ENCODE data around the gene ADORA3. TPM values are rescaled to one million over a fixed set of nuclear protein-coding genes. Genes with fewer than 3 reads are reported as not detected.

The ADORA3 gene
- total and polyA plus RNA-seq, 2 of the 4 experiments (the other 2 are of a cell fraction) = not detected

DNA sequence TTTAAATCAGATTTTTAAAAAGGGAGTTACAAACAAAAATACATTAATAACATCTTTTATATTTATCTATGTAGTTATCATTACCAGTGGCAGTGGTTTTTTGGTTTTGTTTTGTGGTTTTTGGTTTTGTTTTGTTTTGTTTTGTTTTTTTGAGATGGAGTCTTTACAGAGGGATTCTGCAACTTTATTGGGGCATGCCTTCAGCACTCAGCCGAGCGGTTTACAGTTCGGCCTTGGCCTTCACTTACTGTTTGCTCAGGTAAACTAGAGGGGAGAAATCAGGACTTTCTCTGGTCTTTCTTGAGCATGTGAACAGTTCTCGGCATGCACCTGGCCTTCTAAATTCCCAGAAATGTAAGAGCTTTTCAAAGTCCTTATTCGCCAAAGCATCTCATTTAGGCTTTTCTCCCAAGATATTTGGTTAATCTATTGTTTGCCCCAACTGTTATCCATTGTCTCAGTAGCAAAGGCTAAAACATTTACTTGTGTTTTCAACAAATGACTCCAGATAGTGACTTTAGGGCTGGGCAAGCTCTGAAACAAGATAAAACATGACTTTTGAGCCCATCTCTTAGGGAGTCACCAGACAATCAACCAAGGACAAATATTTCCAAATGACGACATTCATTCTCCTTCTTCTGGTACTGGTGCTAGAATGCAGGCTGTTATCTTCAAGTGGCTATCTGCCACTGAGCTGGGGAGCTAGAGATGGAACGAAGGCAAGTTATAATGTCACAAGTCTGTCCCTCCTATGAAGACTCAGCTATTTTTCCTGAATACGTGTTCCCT, 48.4 kb upstream of the ADORA3 start:
- no TSS peak for BruUV-seq (replicated peaks)
- Histone ChIP-seq H4K8ac (ENCODE audit: low read depth in 2 of 2, low read length in 2 of 2) (peak overlapping the region in 1 of 2 experiments; percentile 37; a peak in 2 of 4 replicates), H3K14ac (replicated peaks; ENCODE audit: low read depth, low read length) (peak overlapping the region; percentile 76; the same call in 1 of the 2 replicates), H3K4me3 (ENCODE audit: insufficient read depth, low read depth, low read length) (no peak overlapping the region), H3K18ac (ENCODE audit: low read depth, low read length) (peak overlapping the region; percentile 72; the same call in 1 of the 2 replicates), H2BK20ac (ENCODE audit: low read depth, low read length) (peak overlapping the region; percentile 70), H4K20me1 (ENCODE audit: insufficient read depth, low read length) (no peaks in the 10 kb centered on the region), H2BK120ac (ENCODE audit: low read depth, low read length) (peak overlapping the region; percentile 78; the same call in 1 of the 2 replicates), H3K4ac (ENCODE audit: low read depth, low read length) (peak overlapping the region; percentile 69), H3K27ac (ENCODE audit: insufficient read depth, low read length) (no peak overlapping the region), H3K4me2 (ENCODE audit: low read depth, low read length) (no peak overlapping the region), H3K9me3 (ENCODE audit: control insufficient read depth, insufficient read depth, low read length) (no peaks in the 10 kb centered on the region), H3K4me1 (ENCODE audit: control insufficient read depth, insufficient read depth, low read length) (no peaks in the 10 kb centered on the region; the same call in 1 of the 2 replicates), H3K36me3 (ENCODE audit: control insufficient read depth, insufficient read depth, low read length) (no peaks in the 10 kb centered on the region), H4K91ac (ENCODE audit: insufficient read depth, low read depth, low read length) (peak overlapping the region; percentile 53; the same call in 1 of the 2 replicates), H2AK9ac (replicated peaks; ENCODE audit: low read depth, low read length, poor library complexity) (no peak overlapping the region), H3K56ac (ENCODE audit: extremely low read depth, insufficient read depth, low read length) (no peak overlapping the region), H3K9ac (ENCODE audit: low read depth, low read length) (no peak overlapping the region), H2BK5ac (ENCODE audit: low read depth, low read length, poor library complexity, severe bottlenecking) (no peak overlapping the region), H2AFZ (replicated peaks; ENCODE audit: low read length, poor library complexity) (no peak overlapping the region), H3K27me3 (ENCODE audit: control insufficient read depth, insufficient read depth, low read length) (no peaks in the 10 kb centered on the region), H3K79me1 (ENCODE audit: low read depth in 1 of 2, low read length in 2 of 2) (no peaks in the 10 kb centered on the region), H3K9me1 (ENCODE audit: insufficient read depth, low read length) (peaks cover 6% of the 10 kb centered on the region; the same call in 1 of the 2 replicates), H2AK5ac (ENCODE audit: low read depth, low read length) (0 out of 2 replicates have a peak overlapping the region, but pooled peaks have one; percentile 13), H3K23ac (ENCODE audit: low read depth, low read length) (0 out of 2 replicates have a peak overlapping the region, but pooled peaks have one; percentile 16), H4K5ac (ENCODE audit: low read depth, low read length) (no peak overlapping the region; the same call in 1 of the 2 replicates), H2BK15ac (ENCODE audit: low read depth, low read length) (peak overlapping the region; percentile 15; the same call in 1 of the 3 replicates)
- 89% methylated on average over 5 of the region's 8 CpGs; no CpG with 5 or more reads in 1 of the 2 experiments for WGBS, 2 experiments (ENCODE audit: extremely low coverage in 2 of 2, insufficient read length in 1 of 2)
- ATAC-seq (ENCODE audit: low read depth) (no peak), DNase-seq (no peak)
- in situ Hi-C loops (cut with MboI; ENCODE audit: low sequenced_read_pairs) (no loop called here), intact Hi-C loops (cut with micrococcal nuclease) (loop anchor here (5.0 kb wide), 1 partner anchor 35 kb away; no protein-coding TSS in a partner anchor), dilution Hi-C loops (cut with HindIII; ENCODE audit: low sequenced_read_pairs, unreplicated experiment) (no loop called here)
- TF ChIP-seq MXI1 (IDR thresholded peaks at IDR 0.05; ENCODE audit: borderline replicate concordance, low read depth, low read length) = no peak
- no peak for TF ChIP-seq NFE2L2 (IDR thresholded peaks at IDR 0.05; ENCODE audit: low read depth, low read length)
- TF ChIP-seq RCOR1 (IDR thresholded peaks at IDR 0.05; ENCODE audit: insufficient replicate concordance, low read length) = no peak
- TF ChIP-seq RAD21 (IDR thresholded peaks at IDR 0.05; ENCODE audit: low read length) = no peak
- TF ChIP-seq, protein P1, sequence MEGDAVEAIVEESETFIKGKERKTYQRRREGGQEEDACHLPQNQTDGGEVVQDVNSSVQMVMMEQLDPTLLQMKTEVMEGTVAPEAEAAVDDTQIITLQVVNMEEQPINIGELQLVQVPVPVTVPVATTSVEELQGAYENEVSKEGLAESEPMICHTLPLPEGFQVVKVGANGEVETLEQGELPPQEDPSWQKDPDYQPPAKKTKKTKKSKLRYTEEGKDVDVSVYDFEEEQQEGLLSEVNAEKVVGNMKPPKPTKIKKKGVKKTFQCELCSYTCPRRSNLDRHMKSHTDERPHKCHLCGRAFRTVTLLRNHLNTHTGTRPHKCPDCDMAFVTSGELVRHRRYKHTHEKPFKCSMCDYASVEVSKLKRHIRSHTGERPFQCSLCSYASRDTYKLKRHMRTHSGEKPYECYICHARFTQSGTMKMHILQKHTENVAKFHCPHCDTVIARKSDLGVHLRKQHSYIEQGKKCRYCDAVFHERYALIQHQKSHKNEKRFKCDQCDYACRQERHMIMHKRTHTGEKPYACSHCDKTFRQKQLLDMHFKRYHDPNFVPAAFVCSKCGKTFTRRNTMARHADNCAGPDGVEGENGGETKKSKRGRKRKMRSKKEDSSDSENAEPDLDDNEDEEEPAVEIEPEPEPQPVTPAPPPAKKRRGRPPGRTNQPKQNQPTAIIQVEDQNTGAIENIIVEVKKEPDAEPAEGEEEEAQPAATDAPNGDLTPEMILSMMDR (conservative IDR thresholded peaks at IDR 0.05; ENCODE audit: low read depth, low read length) = no peak
- no peak for TF ChIP-seq FOS (IDR thresholded peaks at IDR 0.05; ENCODE audit: low read depth, low read length)
- TF ChIP-seq, protein P2, sequence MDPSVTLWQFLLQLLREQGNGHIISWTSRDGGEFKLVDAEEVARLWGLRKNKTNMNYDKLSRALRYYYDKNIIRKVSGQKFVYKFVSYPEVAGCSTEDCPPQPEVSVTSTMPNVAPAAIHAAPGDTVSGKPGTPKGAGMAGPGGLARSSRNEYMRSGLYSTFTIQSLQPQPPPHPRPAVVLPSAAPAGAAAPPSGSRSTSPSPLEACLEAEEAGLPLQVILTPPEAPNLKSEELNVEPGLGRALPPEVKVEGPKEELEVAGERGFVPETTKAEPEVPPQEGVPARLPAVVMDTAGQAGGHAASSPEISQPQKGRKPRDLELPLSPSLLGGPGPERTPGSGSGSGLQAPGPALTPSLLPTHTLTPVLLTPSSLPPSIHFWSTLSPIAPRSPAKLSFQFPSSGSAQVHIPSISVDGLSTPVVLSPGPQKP (IDR thresholded peaks at IDR 0.05; ENCODE audit: borderline replicate concordance, low read depth, low read length) = no peak
- TF ChIP-seq, protein P3, sequence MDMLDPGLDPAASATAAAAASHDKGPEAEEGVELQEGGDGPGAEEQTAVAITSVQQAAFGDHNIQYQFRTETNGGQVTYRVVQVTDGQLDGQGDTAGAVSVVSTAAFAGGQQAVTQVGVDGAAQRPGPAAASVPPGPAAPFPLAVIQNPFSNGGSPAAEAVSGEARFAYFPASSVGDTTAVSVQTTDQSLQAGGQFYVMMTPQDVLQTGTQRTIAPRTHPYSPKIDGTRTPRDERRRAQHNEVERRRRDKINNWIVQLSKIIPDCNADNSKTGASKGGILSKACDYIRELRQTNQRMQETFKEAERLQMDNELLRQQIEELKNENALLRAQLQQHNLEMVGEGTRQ (IDR thresholded peaks at IDR 0.05; ENCODE audit: low read depth, low read length) = no peak
- no peak for TF ChIP-seq RFX5 (IDR thresholded peaks at IDR 0.05; ENCODE audit: low read depth, low read length)
- no peak for TF ChIP-seq POLR2A (IDR thresholded peaks at IDR 0.05; ENCODE audit: low read depth, low read length)
- no peak for TF ChIP-seq MAFK (IDR thresholded peaks at IDR 0.05; ENCODE audit: low read depth, low read length)
- no peak for TF ChIP-seq SMC3 (IDR thresholded peaks at IDR 0.05; ENCODE audit: low read depth, low read length)
- ChIA-PET CTCF (interaction anchor here (0.6 kb wide), 1 partner anchor 163 kb away, joined by 4 read pairs; no protein-coding TSS in a partner anchor), POLR2A (ENCODE audit: unreplicated experiment) (no interaction called here)
